GM18502 (cell line): ENCODE results near the gene MRNIP.

Experiments
- ATAC-seq: cut with Tn5 transposase; IDR thresholded peaks from one replicate; pipeline ENCODE4 v1.9.1; 2021; ENCODE audit warnings: mild to moderate bottlenecking; ENCODE audit not compliant: unreplicated experiment, poor library complexity

MRNIP gene

DNA sequence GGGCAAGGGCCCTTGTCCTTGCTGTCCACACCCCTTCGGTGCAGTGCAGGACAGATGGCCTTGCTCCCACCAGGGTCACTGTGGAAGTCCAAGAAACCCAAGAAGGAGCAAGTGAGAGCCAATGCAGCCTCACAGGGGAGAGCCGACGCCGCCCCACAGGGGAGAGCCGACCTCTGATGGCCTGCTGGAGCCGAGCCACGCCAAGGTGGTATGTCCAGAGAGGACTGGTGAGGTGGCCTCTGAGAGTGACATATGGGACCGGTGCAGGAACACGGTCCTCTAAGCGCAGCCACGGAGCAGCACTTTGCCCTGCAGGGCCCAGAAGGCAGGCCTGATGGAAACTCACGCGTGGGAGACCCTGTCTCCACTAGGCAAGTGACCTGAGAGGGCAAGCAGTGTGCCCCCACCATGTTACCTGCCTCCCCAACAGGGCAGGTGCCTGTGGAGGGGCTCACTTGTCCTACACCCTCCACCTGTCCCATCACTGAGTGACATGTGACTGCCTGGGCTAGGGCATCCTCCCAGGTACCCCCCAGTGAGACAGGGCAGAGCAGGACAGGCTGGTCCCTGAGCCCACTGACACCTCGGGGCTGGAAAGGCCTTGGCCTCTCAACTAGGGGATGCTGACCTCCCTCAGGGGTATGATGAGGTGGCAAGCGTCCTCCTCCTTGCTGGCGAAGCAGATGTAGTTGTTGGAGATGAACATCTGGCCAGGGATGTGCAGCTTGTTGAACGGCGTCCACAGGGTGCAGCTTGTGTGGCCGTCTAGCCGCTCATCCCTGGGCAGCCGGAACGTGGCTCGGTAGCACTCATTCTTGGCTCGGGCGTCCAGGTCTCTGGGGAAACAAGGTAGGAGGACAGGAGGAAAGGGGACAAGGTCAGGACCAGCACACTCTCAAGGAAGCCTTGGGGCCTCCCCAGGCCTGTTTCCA lies 32.4 kb upstream of the MRNIP start:
- ATAC-seq: no peak

DNA sequence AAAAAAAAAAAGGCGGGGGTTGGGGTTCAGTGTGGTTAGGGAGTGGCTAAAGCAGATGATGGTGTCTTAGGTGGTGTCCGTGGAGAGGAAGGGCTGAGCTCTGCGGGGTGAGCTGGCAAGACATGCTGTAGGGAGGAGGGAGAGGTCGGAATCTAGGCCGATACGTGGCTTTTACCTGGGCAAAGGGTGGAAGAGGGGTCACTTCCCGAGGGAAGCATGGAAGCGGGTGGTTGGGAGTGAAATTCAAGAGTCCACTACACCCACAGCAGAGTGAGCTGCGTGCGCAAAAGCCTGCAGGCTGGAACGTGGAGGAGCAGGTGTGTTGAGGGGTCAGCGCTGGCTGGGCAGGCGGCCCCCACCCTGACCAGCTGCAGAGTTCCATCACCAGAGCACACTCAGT lies 31.3 kb upstream of the MRNIP start:
- ATAC-seq: no peak

DNA sequence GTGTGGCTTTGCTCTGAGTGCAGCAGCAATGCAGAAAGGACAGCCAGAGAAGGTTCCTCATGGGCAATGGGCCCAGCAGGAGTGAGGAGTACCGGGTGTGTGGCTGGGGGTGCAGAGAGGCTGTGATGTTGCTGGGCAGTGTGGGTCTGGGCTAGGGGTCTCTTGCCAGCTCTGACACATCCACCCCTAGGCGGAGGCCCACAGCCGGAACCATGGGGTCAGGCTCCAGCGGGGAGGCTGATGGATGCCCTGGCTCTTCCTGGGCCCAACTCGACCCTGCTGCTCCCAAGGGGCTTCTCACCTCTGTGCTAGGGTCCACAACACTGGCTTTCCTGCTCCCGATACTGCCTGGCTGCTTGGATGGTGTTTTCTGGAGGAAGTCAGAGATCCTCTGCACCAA lies 29.2 kb upstream of the MRNIP start:
- no peak for ATAC-seq

DNA sequence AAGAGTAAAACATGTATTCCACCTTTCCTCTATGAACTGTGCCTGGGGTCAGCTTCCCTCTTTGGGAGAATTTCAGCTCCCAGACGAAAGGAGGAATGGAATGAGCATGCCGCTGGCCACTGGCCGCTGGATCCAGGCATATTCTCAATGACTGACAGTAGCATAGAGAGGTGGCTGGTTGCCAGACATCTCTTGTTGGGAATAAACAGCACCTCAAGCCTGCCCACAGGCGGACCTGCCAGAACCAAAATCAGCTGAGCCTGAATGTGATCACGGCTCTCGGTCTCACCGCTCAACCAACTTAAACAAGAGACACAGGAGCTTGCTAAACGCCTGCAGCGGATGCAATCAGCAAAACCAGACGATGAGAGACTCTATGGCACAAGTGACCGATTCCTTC lies 28.5 kb upstream of the MRNIP start:
- ATAC-seq: no peak

DNA sequence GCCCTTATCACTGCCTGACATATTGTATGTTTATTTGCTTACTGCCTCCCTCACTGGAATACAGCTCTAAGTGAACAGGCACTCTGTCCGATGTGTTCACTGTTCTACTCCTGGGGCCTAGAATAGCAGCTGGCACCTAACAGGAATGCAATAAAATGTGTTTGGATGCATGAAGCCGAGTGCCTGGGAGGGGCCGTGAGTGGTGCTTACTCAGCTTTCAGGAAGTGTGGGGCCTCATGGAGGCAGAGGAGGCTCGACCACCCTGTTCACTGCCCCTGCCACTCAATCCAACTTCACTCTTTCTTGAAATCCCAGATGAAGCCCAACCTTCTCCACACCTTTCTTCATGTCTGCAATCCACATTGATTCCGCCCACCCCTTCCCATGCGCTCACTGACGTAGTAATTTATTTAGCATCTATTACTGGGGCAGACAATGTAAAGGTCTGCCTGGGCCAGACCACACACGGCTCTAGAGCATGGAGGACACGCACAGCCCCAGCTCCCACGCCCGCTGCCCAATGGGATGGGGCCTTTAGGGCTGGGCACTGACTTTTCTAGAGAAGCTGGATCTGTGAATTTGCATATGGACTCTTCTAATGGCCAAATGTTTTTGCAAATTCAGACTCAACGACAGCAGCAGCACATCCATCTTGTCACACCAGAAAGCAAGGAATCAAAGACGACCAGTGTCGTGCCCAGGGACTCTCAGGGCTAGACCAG lies 27.7 kb upstream of the MRNIP start:
- ATAC-seq: no peak

DNA sequence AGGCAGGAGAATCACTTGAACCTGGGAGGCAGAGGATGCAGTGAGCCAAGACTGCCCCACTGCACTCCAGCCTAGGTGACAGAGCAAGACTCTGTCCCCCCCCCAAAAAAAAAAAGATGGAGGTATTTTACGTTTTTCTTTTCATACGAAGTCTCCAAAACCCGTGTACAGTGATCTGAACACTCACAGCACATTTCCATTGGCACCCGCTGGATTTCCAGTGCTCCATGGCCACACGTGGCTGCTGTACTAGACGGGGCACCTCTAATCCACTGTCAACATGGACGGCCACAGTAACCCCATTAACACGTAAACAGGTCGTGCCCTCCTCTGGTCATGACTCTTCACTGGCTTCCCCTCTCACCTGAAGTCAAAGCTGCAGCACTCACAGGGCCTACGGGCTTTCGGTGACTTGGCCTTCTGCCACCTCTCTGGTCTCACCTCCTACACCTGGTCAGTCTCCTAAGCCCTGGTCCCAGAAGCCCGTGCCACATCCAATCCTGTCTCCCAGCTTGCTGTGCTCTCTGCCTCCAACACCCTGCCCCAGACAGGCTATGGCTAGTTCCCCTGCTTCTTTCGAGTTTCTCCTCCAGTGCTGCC lies 27.0 kb upstream of the MRNIP start:
- ATAC-seq: no peak

DNA sequence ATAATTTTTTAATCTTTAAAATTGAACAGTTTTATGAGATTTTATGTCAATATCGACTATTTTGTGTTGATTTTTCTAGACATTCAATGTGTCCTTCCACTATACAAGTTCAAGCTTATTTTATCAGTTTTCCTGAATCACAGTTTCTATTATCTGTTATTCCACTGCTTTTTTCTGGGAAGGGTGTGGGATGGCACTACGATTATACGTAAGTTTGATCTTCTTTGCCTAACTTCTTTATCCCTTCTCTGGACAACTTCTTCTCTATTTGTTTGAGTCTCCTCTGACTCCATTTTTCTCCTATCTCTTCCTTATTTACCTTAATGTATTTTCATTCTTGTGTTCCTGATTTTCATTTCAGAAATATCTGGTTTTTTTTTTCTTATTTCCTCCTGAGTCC lies 24.5 kb upstream of the MRNIP start:
- no peak for ATAC-seq

DNA sequence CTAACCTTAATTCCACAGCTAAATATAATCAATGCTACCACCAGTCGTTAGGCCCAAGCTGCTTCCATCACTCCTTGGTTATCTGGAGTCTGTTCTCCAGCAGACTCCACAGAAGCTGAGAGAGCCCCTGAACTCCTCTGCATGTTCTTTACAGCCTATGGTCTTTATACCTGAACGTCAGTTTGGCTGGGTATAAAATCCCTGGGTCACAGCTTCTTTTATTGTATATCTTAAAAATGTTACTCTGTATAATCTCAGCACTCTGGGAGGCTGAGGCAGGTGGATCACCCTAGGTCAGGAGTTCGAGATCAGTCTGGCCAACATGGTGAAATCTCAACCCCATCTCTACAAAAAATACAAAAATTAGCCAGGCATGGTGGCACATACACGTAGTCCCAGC lies 23.7 kb upstream of the MRNIP start:
- no peak for ATAC-seq

DNA sequence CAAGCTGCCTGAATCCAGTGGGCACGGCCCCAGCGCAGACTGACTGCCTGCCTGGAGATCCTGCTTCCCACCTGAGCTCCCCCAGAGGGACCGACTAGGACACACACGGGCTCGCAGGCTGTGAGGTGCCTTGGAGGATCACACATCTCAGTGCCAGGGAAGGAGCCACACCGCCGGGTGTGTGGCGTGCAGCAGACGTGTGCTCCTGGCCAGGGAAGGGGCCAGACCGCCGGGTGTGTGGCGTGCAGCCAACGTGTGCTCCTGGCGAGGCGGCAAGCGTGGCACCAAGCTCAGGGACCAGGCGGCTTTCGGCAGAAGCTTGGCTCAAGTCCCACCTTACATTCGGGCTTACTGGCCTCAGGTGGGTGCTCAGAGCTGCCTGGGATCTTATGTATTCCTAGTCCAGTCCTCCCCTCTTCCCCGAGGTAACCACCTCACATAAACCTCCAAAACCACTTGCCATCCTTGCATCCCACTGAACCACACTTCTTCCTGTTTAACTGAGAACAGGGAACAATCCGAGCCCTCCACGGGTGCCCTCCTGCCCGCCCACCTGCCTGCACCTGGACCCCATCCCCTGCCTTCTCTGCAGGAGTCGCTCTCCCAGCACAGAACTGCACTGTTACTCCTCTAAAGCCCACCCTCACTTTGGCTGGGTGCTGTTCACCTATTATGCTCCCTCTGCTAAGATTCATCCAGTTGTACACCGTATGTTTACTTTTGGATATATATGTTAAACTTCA lies 22.4 kb upstream of the MRNIP start:
- ATAC-seq: no peak

DNA sequence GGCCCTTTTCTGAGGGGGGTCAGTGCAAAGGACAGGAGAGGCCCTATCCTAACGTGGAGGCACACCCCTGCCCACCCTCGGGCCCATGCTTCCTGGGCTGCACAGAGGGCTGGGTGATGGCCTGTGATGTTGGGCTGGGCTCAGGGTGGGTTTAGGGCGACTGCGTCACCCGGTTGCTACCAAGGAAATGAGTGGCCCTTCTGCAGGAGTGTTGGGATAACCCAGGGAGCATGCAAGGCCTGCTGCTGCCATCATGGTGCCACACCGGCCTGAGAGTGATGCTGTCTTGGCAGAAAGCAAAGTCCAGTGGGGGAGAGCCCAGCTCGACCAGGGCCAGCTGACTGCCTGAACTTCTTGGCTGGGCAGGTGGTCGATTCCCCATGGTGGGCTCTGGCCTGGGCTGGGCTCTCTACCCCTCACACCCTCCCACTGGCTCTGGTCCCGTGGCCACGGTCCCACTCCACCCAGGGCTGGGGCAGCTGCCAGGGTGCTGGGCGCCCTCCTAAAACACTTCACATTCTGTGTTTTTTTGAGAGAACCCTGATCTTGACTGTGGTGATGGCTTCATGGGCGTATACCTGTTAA lies 21.5 kb upstream of the MRNIP start:
- no peak for ATAC-seq

DNA sequence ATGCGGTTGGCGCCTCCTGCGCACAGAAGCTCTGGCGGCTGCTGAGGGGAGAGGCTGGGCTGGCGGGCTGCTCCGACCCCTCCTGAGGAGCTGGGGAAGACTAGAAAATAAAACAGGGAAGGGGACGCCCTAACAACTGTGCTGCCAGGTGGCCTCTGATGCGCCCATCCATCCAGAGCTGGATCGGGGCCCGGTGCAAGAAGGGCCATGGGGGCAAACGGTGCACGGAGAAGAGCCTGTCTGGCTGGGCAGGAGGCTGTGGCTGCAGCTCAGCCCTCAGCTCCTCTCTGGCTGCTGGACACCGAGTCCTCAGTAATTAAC lies 21.0 kb upstream of the MRNIP start:
- ATAC-seq: no peak

DNA sequence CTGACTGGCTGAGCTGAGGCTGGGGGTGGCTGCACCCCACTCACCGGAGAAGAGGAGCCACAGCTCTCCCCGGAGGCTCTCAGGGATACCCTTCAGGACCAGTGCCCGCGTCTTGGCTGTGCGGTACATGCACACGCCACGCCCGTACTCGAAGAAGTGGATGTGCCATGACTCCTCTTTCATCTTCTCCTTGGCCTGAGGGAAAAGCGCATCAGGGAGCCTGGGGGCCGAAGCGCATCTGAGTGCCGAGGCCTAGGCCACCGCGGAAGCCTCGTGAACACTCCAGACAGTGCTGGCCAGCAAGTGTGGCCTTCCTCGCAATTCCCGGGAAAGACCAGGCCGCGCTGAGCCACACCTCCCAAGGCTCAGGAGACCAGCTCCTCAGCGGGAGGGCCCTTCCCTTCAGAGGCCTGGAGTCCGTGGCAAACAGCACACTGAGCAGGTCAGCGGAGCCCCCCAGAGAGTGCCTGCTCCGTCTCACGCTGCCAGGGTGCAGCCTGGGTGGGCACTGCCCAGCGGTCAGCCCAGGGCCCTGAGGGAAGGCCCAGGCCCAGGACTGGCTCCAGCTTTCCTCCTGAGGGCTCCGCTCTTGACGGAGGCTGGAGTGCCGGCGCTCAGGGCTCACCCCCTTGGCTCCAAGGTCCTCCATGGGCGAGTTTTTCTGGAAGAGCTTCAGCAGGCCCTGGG lies 20.5 kb upstream of the MRNIP start:
- no peak for ATAC-seq

DNA sequence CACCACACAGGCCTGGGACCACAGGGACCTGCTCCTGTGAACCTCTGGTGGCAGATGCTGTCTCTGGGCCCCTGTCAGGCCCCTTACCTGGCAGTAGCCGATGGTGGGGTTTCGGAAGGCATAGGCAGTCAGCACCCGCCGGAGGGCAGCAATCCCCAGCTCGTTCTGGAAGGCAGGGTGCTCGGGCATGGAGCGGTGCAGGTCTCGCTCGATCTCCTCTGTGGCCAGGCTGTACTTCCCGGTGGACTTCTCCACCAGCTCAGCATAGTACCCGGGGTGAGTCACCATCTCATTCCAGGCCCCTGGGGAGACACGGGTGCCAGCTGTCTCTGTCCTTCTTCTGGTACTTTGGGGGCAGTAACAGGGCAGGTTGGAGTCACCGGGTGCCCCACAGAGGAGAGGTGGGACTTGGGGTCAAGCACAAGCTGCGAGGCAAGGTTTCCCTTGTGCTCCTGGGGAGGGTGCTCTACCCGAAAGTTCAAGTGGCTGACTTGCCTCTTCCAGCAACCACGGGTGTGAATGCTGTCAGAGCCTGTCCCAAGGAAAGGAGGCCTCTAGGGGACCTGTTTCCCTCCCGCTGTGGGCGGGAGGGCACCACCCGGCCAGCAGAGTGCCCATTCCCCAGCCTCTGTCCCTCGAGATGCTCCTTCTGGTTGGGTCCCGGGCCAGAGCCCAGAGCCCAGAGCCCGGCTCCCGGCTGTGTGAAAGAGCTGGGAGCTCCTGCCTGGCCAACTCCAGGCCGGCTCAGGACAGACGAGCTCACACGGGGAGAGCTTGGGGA lies 19.8 kb upstream of the MRNIP start:
- no peak for ATAC-seq

DNA sequence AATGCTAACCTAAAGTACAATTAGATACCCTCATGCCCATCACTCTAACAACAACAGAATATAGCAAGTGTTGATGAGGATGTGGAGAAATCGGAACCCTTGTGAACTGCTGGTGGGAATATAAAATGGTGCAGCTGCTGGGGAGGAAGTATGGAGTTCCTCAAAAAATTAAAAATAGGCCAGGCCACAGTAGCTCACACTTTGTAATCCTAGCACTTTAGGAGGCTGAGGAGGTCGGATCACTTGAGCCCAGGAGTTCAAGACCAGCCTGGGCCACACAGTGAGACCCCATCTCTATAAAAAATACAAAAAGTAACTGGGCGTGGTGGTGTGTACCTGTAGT lies 18.0 kb upstream of the MRNIP start:
- no peak for ATAC-seq

DNA sequence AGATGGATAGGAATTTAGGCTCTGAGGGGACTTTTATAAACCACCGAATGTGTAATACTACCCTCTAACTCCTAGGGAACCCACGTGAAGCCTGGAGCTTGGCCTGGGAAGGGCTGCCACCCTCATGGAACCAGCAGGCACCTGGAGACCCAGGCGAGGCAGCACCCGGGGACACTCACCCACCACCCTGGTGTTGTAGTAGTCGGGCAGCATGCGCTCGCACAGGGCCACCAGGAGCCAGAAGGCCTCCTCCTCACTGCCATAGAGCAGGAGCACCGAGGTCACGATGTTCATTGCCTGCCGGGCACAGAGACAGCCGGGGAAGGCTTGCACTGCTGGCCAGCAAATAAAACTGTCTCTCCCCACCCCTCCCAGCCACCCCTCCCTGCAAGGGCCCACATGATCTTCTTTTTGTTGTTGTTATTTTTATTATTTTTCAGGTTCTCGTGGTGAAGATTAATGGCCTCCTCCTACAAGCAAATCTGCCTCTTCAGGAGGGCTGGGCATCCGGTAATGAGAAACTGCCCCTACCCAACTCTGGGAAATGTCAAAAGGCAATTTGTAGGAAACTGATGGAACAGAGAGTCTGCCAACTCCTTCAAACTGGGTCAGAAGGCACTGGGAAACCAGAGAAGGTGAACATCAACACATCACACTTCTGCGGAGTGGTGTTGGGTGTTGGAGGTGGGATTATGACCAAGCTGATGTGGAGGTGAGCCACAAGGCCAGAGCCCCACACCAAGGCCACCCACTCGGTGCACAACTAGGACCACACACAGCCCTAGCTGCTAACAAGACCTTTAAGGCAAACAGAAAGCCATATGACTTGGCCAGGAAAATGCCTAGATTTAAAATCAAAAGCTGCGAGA lies 17.4 kb upstream of the MRNIP start:
- no peak for ATAC-seq

DNA sequence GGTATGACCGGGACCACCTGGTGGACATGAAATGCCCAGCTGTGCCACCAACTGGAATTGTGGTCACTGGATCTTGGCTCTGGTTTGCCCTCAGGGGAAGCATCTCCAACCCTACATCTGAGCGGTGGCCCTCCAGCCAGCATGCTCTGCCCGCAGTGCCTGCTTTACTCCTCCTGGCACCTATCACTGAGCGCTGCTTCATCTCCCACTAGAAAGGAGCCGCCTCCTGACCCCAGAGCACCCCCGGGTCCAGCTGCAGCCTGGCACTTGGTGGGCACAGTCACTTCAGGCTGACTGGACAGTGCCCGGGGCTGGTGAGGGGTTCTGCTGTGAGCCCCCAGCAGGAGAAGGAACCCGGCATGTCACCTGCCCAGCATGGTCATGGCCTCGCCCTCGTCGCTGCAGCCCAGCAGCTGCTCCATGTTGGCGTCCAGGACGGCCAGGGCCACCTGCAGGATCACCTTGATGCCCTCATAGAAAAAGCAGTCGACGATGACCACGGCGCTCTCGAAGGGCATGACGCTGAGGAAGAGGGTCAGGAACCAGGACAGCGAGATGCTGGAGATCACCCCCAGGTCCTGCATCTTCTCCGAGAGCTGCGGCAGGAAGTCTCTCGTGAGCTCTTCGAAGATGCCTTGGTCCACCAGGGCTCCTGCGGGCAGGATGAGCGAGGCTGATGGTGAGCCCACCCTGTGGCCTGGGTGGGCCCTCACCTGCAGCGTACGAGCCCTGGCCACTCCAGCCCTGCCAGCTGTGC lies 16.1 kb upstream of the MRNIP start:
- no peak for ATAC-seq

DNA sequence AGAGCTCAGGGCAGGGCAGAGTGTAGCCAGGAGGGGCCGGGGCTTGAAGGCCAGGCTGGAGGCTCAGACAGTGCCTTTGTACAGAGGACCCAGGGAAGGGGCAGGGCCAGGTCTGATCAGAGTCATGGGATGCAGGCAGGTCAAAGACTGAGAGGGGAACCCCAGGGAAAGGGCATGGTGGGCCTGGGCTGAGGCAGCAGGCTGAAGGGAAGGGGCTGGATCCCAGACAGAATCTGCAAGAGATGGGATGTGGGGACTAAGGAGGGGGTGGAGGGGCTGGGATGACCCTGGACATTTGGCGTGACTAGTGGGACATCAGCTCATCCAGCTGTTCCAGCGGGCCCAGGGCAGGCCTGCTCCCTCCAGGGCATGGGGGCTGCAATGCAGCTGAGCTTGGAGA lies 15.5 kb upstream of the MRNIP start:
- no peak for ATAC-seq
